Esophagus squamous epithelium (tissue), 4 donors: ENCODE results near the gene SDHB.

Experiments
- POLR2A ChIP-seq, 4 donors: fragments of 450-650 bp; IDR thresholded peaks; one replicate each; pipeline ENCODE4 v1.6.1; 2017; ENCODE audit warnings: antibody characterized with exemption in 4 of 4, mild to moderate bottlenecking in 4 of 4, moderate library complexity in 3 of 4
- TF ChIP-seq, protein P1 (sequence below), 6 experiments: fragments of 450-650 bp in 4 of 6; fragments of 200-600 bp in 2 of 6; sonication (generic) in 2 of 6; IDR thresholded peaks; one replicate each; pipeline ENCODE4 v1.5.1; 2016 to 2019; ENCODE audit warnings: antibody characterized with exemption in 6 of 6, mild to moderate bottlenecking in 4 of 6, moderate library complexity in 4 of 6

GRCh38 chr1:16996845-16997244 lies 57.0 kb downstream of the SDHB start:
- TF ChIP-seq, protein P1, sequence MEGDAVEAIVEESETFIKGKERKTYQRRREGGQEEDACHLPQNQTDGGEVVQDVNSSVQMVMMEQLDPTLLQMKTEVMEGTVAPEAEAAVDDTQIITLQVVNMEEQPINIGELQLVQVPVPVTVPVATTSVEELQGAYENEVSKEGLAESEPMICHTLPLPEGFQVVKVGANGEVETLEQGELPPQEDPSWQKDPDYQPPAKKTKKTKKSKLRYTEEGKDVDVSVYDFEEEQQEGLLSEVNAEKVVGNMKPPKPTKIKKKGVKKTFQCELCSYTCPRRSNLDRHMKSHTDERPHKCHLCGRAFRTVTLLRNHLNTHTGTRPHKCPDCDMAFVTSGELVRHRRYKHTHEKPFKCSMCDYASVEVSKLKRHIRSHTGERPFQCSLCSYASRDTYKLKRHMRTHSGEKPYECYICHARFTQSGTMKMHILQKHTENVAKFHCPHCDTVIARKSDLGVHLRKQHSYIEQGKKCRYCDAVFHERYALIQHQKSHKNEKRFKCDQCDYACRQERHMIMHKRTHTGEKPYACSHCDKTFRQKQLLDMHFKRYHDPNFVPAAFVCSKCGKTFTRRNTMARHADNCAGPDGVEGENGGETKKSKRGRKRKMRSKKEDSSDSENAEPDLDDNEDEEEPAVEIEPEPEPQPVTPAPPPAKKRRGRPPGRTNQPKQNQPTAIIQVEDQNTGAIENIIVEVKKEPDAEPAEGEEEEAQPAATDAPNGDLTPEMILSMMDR (IDR thresholded peaks at IDR 0.05), result no peak
- no peak for TF ChIP-seq POLR2A (IDR thresholded peaks at IDR 0.05)
